IMR-90 (cell line): Measurements from ENCODE around the gene OPRM1. TPM values are rescaled to one million over a fixed set of nuclear protein-coding genes. Genes with fewer than 3 reads are reported as not detected.

Experiments
- ATAC-seq: fragments of 200-7000 bp; cut with Tn5 transposase; 2 replicates; pipeline ENCODE4 v1.9.1; 2020; ENCODE audit warnings: low read depth, mild to moderate bottlenecking, moderate library complexity
- BruUV-seq: library from RNA; stranded (reverse); fragments of 400-500 nt; replicated peaks from 2 replicates; lab custom pipeline; 2021; lab: Mats Ljungman, UMichigan
- CTCF ChIA-PET: fragments of 300-600 bp; formaldehyde crosslinking; extraction: SDS; loops from one replicate; lab custom pipeline; 2021; ENCODE audit warnings: antibody characterized with exemption; lab: Yijun Ruan, JAX
- POLR2A ChIA-PET: fragments of 300-600 bp; sonication (Branson Sonifier 250); formaldehyde crosslinking; loops from one replicate; lab custom pipeline; 2022; ENCODE audit warnings: antibody characterized with exemption; ENCODE audit not compliant: unreplicated experiment; lab: Charles Lee
- DNase-seq: peaks from one replicate; pipeline ENCODE4 v3.0.0; 2013
- H2AFZ ChIP-seq: replicated peaks from 2 replicates; pipeline ENCODE3; 2013; ENCODE audit warnings: low read length, mild to moderate bottlenecking; ENCODE audit not compliant: poor library complexity
- H2AK5ac ChIP-seq: 2 replicates; pipeline ENCODE4 v1.6.1; 2013; ENCODE audit warnings: low read depth, low read length, inconsistent platforms
- H2AK9ac ChIP-seq: replicated peaks from 2 replicates; pipeline ENCODE3; 2013; ENCODE audit warnings: mild to moderate bottlenecking, low read depth, low read length, moderate library complexity; ENCODE audit not compliant: poor library complexity
- H2BK120ac ChIP-seq: 2 replicates; pipeline ENCODE4 v1.6.1; 2013; ENCODE audit warnings: low read depth, low read length, inconsistent platforms
- H2BK15ac ChIP-seq: 3 replicates; pipeline ENCODE4 v1.6.1; 2013; ENCODE audit warnings: low read depth, low read length, inconsistent platforms
- H2BK20ac ChIP-seq: 2 replicates; pipeline ENCODE4 v1.6.1; 2013; ENCODE audit warnings: low read depth, mild to moderate bottlenecking, inconsistent platforms, low read length, moderate library complexity
- H2BK5ac ChIP-seq: 2 replicates; pipeline ENCODE4 v1.6.1; 2013; ENCODE audit warnings: mild to moderate bottlenecking, low read depth, low read length, inconsistent platforms; ENCODE audit not compliant: poor library complexity, severe bottlenecking
- H3K14ac ChIP-seq: replicated peaks from 2 replicates; pipeline ENCODE4 v1.6.1; 2013; ENCODE audit warnings: low read depth, low read length, inconsistent platforms
- H3K18ac ChIP-seq: 2 replicates; pipeline ENCODE4 v1.6.1; 2013; ENCODE audit warnings: low read depth, low read length, control low read depth
- H3K23ac ChIP-seq: 2 replicates; pipeline ENCODE4 v1.6.1; 2013; ENCODE audit warnings: low read depth, low read length, inconsistent platforms
- H3K27ac ChIP-seq: 2 replicates; pipeline ENCODE4 v1.5.1; 2013; ENCODE audit warnings: mild to moderate bottlenecking, control low read depth, low read length; ENCODE audit not compliant: insufficient read depth
- H3K27me3 ChIP-seq: 2 replicates; pipeline ENCODE4 v1.6.1; 2013; ENCODE audit warnings: low read length; ENCODE audit not compliant: control insufficient read depth, insufficient read depth
- H3K36me3 ChIP-seq: 2 replicates; pipeline ENCODE4 v1.6.1; 2013; ENCODE audit warnings: low read length, mixed read lengths; ENCODE audit not compliant: control insufficient read depth, insufficient read depth
- H3K4ac ChIP-seq: 2 replicates; pipeline ENCODE4 v1.6.1; 2013; ENCODE audit warnings: low read depth, low read length, inconsistent platforms
- H3K4me1 ChIP-seq: 2 replicates; pipeline ENCODE4 v1.6.1; 2013; ENCODE audit warnings: low read length, mixed read lengths; ENCODE audit not compliant: control insufficient read depth, insufficient read depth
- H3K4me2 ChIP-seq: 2 replicates; pipeline ENCODE4 v1.6.1; 2013; ENCODE audit warnings: low read depth, mild to moderate bottlenecking, control low read depth, low read length, moderate library complexity
- H3K4me3 ChIP-seq: 2 replicates; pipeline ENCODE4 v1.5.1; 2013; ENCODE audit warnings: low read depth, mild to moderate bottlenecking, control low read depth, low read length, moderate library complexity; ENCODE audit not compliant: insufficient read depth
- H3K56ac ChIP-seq: 2 replicates; pipeline ENCODE4 v1.6.1; 2013; ENCODE audit warnings: low read length, inconsistent platforms; ENCODE audit not compliant: insufficient read depth; ENCODE audit errors: extremely low read depth
- H3K79me1 ChIP-seq, 2 experiments: 2 replicates each; pipeline ENCODE4 v1.6.1; 2013; ENCODE audit warnings: low read length in 2 of 2, inconsistent platforms in 1 of 2, low read depth in 1 of 2
- H3K9ac ChIP-seq: 2 replicates; pipeline ENCODE4 v1.6.1; 2013; ENCODE audit warnings: low read depth, low read length, control low read depth
- H3K9me1 ChIP-seq: 2 replicates; pipeline ENCODE4 v1.6.1; 2013; ENCODE audit warnings: low read length, inconsistent platforms; ENCODE audit not compliant: insufficient read depth
- H3K9me3 ChIP-seq: 2 replicates; pipeline ENCODE4 v1.6.1; 2013; ENCODE audit warnings: low read length; ENCODE audit not compliant: control insufficient read depth, insufficient read depth
- H4K20me1 ChIP-seq: 2 replicates; pipeline ENCODE4 v1.6.1; 2013; ENCODE audit warnings: low read length, inconsistent platforms; ENCODE audit not compliant: insufficient read depth
- H4K5ac ChIP-seq: 2 replicates; pipeline ENCODE4 v1.6.1; 2013; ENCODE audit warnings: mild to moderate bottlenecking, low read depth, low read length, control low read depth
- H4K8ac ChIP-seq, 2 experiments: 2 replicates each; pipeline ENCODE4 v1.6.1; 2013; ENCODE audit warnings: low read depth in 2 of 2, low read length in 2 of 2, control low read depth in 1 of 2, inconsistent platforms in 1 of 2
- H4K91ac ChIP-seq: 2 replicates; pipeline ENCODE4 v1.6.1; 2013; ENCODE audit warnings: low read depth, low read length, inconsistent platforms; ENCODE audit not compliant: insufficient read depth
- CEBPB ChIP-seq: IDR thresholded peaks from 2 replicates; pipeline ENCODE4 v1.6.1; 2012; ENCODE audit warnings: low read depth, low read length, improper control_type of control experiment
- RCOR1 ChIP-seq: IDR thresholded peaks from 2 replicates; pipeline ENCODE4 v1.6.1; 2012; ENCODE audit warnings: mild to moderate bottlenecking, low read length, improper control_type of control experiment; ENCODE audit not compliant: insufficient replicate concordance
- WGBS, 2 experiments: methylation state at CpG; one replicate each; pipeline versions ENCODE4 v1.1.5 to v1.1.7; 2013; ENCODE audit warnings: missing lambda C conversion rate in 2 of 2; ENCODE audit not compliant: insufficient read length in 1 of 2; ENCODE audit errors: extremely low coverage in 2 of 2; 5-methylcytosine and 5-hydroxymethylcytosine counted together
- dilution Hi-C: fragments of 300-500 bp; cut with HindIII; formaldehyde crosslinking; loops from one replicate; pipeline ENCODE4 v1.14.3; 2018; ENCODE audit warnings: low sequenced_read_pairs; ENCODE audit not compliant: unreplicated experiment
- in situ Hi-C: fragments of 300-500 bp; cut with MboI; formaldehyde crosslinking; loops from 3 replicates; pipeline ENCODE4 v1.14.3; 2019; ENCODE audit warnings: low sequenced_read_pairs, inconsistent platforms, mixed read lengths
- intact Hi-C: fragments of 100-400 bp; cut with micrococcal nuclease; formaldehyde crosslinking; loops from 2 replicates; pipeline ENCODE4 v1.10.0; 2022
- polyA plus RNA-seq, 3 experiments: library from polyadenylated mRNA; depleted of rRNA; stranded (reverse); fragments of >200 nt; gene quantifications; 2 replicates each; pipeline ENCODE4 v1.2.3, GENCODE V29; 2012; ENCODE audit warnings: low replicate concordance in 1 of 3
- total RNA-seq: library from RNA; depleted of rRNA; stranded (reverse); fragments of >200 nt; gene quantifications from 2 replicates; pipeline ENCODE4 v1.2.3, GENCODE V29; 2012

Gene OPRM1
- total and polyA plus RNA-seq, 2 of the 4 experiments (the other 2 are of a cell fraction) = not detected

DNA sequence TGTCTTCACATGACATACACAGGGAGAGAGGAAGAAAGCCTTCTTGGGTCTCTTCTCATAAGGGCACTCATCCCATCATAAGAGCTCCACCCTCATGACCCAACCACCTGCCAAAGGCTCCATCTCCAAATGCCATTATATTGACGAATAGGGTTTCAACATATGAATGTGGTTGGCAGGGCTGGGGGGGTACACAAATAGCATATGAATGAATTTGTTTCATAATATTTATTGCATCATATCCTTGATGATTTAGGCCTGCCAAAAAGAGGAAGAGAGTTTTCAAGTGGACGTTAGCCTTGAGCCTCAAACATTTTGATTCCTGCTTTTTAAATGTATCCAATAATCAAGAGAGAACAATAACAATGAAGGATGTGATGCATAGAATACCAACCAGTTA, 26.2 kb upstream of the OPRM1 start:
- H3K9me3 ChIP-seq = peaks cover 4% of the 10 kb centered on the region; the same call in 1 of the 2 replicates
- ChIA-PET POLR2A (no interaction called here), CTCF (no interaction called here)
- H2AK9ac ChIP-seq = no peak overlapping the region
- no peak overlapping the region for H3K27ac ChIP-seq
- no peak overlapping the region for H3K4me3 ChIP-seq
- no peak overlapping the region for H4K8ac ChIP-seq
- H3K27me3 ChIP-seq = no peaks in the 10 kb centered on the region
- H2BK20ac ChIP-seq = no peak overlapping the region
- dilution Hi-C loops (no loop called here), intact Hi-C loops (no loop called here), in situ Hi-C loops (no loop called here)
- no peak overlapping the region for H3K23ac ChIP-seq
- no peak overlapping the region for H3K4me2 ChIP-seq
- no CpG with 5 or more reads among the region's 2 CpGs for WGBS, 2 experiments
- no TSS peak for BruUV-seq
- no peak overlapping the region for H3K9ac ChIP-seq
- DNase-seq (no peak), ATAC-seq (no peak)
- H4K5ac ChIP-seq = no peak overlapping the region
- no peak overlapping the region for H2BK120ac ChIP-seq
- no peak overlapping the region for H3K56ac ChIP-seq
- no peaks in the 10 kb centered on the region for H3K4me1 ChIP-seq
- H3K18ac ChIP-seq = no peak overlapping the region
- H2BK5ac ChIP-seq = no peak overlapping the region
- no peaks in the 10 kb centered on the region for H4K20me1 ChIP-seq
- no peak overlapping the region for H2AFZ ChIP-seq
- no peak overlapping the region for H3K14ac ChIP-seq
- peak; percentile 35 for TF ChIP-seq CEBPB
- no peak for TF ChIP-seq RCOR1
- H3K36me3 ChIP-seq = no peaks in the 10 kb centered on the region
- no peak overlapping the region for H4K91ac ChIP-seq
- H3K4ac ChIP-seq = no peak overlapping the region
- no peak overlapping the region for H2AK5ac ChIP-seq
- H3K79me1 ChIP-seq = no peaks in the 10 kb centered on the region
- H3K9me1 ChIP-seq = no peaks in the 10 kb centered on the region
- no peak overlapping the region for H2BK15ac ChIP-seq
